AG20443 (cell line): Measurements from ENCODE around the gene FAM78A.
A peak's percentile ranks its signal among the peaks of the same experiment; 100 is the strongest.
"Not testable (repeated sequence)": the region's sequence is repeated elsewhere in the genome, so short reads cannot be mapped to it uniquely, and the experiment has no call there.

Experiments used
- DNase-seq: peaks from one replicate; pipeline ENCODE4 v3.0.0; 2012; ENCODE audit warnings: low spot score, mixed read lengths

FAM78A gene

GRCh38 chr9:131280660-131281059 lies 4.3 kb upstream of the FAM78A start:
- DNase-seq: no peak

GRCh38 chr9:131279863-131280570 lies 3.7 kb upstream of the FAM78A start:
- peak; percentile 37 for DNase-seq

- DNase-seq: no peak
Measured at GRCh38 chr9:131279196-131279862, 3.0 kb upstream of the FAM78A start.

DNA sequence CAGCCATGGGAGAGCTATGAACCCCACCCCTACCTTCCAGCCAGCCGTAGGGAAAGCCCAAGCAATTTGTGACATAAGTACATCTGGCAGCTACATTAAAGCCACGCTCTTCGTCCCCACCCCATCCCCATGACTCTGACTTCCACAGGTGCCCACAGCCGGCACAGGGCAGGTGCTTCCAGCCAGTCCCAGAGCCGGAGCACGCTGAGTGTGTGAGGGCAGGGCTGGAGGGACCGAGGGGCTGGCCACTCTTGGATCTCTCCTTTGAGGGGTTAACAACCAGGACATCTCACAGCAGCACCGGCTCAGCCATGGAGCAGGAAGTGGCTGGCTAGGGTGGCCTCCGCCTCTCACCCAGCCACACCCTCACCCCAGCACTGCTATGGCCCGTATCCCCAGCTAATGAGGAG lies 2.4 kb upstream of the FAM78A start:
- no peak for DNase-seq

- DNase-seq: peak; percentile 96
Measured at GRCh38 chr9:131277910-131278701, 1.8 kb upstream of the FAM78A start.

DNA sequence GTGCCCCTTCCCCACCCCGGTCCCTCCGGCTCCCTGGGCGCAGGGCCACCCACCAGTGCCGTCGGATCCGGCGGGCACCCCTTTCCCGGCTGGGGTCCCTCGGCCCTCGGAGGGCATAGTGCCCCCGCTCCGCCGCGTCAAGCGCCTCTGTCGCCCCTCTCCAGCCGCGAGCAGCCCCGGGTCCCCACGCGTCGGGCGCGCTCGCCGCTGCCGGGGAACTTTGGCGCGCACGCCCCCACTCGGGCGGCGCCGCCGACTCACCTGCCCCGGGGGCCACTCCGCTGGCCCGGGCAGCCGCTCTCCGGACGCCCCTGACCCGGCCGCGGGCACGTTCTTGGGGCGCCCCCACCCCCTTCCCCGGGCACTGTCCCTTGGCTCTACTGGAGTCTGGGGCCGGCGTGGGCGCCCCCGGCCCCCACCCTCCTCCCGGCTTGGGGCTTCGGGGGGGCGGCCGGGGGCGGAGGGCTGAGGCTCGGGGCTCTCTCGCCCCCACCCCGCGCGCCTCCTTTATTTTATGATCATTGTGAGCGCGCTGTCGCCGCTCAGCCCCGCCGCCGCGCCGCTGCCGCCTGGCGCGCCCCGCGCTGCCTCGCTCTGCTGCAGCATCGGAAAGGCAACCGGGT lies 1.1 kb upstream of the FAM78A start:
- DNase-seq: no peak

- DNase-seq: peak; percentile 28
Measured at GRCh38 chr9:131276891-131277286, 579 bp upstream of the FAM78A start.

- DNase-seq: no peak
Measured at GRCh38 chr9:131275332-131276093, 797 bp downstream of the FAM78A start.

- DNase-seq: no peak
Measured at GRCh38 chr9:131274674-131275331, 1.5 kb downstream of the FAM78A start.

DNA sequence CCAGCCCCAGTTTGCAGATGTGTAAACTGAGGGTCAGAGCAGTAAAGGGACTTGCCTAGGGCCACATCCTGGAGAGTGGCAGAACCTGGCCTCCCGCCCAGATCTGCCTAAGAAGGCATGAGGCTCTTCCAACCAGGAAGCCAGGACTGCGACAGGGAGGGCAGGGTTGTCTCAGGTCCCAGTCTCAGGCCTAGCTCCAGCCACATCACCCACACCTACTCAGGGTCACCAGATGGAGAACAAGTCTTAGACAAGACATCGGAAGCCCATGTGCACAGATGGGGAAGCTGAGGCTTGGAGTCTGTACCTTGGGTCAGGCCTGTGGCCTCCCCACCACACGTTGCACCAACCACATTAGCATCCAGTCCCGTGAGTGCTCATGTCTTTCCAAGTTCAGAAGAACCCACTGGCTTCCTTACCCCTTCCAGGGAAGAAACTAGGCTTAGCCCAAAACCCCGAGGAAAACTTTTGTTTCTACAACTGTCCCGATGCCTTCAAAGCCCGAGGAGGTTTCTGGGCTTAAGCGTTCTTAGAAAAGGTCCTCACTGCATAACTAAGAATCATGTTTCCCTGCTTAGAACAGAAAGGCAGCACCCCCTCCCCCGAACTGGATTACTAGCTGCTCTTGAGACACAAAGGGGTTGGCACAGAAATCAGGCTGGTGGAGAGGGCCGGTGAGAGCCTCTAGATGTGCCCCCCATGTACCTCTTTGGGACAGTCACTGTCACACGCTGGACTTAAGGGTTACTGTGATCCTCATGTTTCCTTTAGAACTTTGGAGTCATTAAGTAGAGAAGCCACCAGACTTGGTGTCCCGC lies 2.2 kb downstream of the FAM78A start:
- no peak for DNase-seq

- no peak for DNase-seq
Measured at GRCh38 chr9:131273146-131273855, 3.0 kb downstream of the FAM78A start.

DNA sequence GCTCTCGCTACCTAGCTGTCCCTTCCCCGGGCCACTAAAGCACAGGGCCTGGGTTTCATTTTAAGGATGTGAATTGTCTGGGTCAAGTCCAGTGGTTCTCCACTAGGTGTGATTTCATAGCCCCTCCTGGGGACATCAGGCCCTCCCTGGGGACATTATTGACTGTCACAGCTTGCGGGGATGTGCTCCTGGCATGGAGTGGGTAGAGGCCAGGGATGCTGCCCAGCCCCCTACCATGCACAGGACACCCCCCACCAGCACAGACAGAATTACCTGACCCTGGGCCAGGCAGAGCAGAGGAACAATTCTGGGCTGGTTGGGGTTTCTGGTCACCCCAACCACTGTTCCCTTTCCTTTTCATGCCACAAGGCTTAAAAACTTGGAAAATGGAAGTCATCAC lies 4.1 kb downstream of the FAM78A start:
- DNase-seq: no peak

DNA sequence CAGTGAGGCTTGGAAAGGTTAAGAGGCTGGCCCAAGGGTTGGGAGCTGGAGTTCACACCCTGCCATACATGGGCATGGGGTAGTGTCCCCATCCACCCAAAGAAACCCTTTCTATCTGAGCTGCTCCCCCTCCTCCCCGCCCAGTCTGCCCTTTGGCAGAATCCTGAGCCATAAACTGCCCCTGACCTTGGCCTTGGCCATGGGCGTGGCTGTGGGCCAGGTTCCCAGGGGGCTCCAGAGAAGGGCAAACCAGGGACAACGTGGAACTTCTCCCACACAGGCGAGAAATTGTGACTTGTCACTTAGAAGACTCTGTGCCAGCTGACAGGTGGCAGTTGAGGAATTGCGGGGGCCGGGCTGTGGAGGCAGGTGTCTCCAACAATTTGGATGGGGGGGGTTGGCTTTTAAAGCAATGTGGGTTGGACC lies 4.8 kb downstream of the FAM78A start:
- DNase-seq: no peak

- not testable (repeated sequence) for DNase-seq
Measured at GRCh38 chr9:131271016-131271273, 5.4 kb downstream of the FAM78A start.

DNA sequence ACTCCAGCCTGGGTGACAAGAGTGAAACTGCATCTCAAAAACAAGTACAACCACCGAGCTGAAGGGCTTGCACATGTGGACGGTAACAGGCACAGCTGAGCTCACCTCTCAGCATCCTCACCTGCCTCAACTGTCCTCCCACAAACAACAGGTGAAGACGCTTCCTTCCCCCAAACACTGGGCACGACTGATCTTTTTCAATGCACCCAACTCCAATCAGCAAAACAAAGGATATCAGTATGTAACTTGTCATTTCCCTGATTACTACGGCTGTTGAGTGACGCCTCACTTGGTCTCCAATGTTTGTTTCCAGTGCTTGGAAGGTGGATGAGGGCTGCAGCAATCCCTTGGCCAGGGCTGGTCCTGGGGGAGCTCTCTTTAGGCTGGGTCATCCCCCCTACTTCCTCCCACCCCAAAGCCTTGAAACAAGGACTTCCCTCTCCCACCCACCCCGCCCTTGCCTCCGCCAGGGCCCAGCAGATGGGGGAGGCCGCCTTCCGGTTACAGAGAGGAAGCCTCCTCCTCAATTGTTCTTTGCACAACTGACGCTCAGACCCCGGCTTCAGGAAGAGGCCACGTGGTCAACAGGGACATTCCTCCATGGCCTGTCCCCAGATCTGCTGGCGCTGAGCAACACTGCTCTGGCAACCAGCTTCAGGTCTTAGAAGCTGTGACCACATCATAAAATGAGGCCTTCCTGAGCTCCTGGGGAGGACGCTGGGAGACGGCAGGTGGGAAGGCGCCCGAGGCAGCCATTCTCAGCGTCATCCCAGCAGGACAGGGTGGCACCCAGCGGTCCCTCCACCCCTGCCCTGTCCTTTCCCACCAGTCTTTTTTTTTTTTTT lies 5.9 kb downstream of the FAM78A start:
- no peak for DNase-seq

- no peak for DNase-seq
Measured at GRCh38 chr9:131266266-131267229, 9.8 kb downstream of the FAM78A start.

DNA sequence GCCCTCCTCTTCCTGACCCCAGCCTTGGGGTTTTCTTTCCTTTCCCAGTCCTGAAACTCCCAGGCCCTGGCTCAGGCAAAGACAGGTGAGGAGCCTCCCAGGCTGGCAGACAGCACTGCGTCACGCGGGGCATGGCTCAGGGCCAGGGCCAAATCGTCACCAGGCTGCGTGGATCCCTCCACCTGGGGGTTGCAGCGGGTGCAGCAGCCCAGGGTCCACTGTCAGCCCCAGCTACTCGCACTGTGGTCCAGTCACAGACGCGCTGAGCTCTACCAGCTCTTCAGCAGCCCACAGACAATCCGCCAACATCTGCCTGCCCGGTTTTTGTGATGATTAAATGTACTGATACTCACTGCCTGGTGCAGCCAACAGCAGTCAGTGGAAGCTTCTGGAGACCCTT lies 12.1 kb downstream of the FAM78A start:
- no peak for DNase-seq

- no peak for DNase-seq
Measured at GRCh38 chr9:131263701-131264100, 12.6 kb downstream of the FAM78A start.
